Chondrocyte (in vitro differentiated cells): ENCODE results near the gene SRCIN1. TPM values are rescaled to one million over a fixed set of nuclear protein-coding genes. Genes with fewer than 3 reads are reported as not detected.

ENCODE experiments used
- DNase-seq: peaks from one replicate; pipeline ENCODE4 v3.0.0; 2021; ENCODE audit warnings: mixed read lengths, low spot score
- H3K27ac Mint-ChIP-seq: one replicate; pipeline ENCODE4 v1.8.0; 2021; ENCODE audit warnings: mild to moderate bottlenecking, moderate library complexity, mixed read lengths; ENCODE audit not compliant: unreplicated experiment
- H3K27me3 Mint-ChIP-seq: 2 replicates; pipeline ENCODE4 v1.8.0; 2021; ENCODE audit warnings: low read depth, mixed read lengths
- H3K36me3 Mint-ChIP-seq: 2 replicates; pipeline ENCODE4 v1.8.0; 2021; ENCODE audit warnings: low read depth, mixed read lengths
- H3K4me1 Mint-ChIP-seq: 2 replicates; pipeline ENCODE4 v1.8.0; 2021; ENCODE audit warnings: low read depth, mild to moderate bottlenecking, mixed read lengths
- H3K4me3 Mint-ChIP-seq: one replicate; pipeline ENCODE4 v1.8.0; 2021; ENCODE audit warnings: mild to moderate bottlenecking, moderate library complexity, mixed read lengths; ENCODE audit not compliant: unreplicated experiment
- H3K9me3 Mint-ChIP-seq: 2 replicates; pipeline ENCODE4 v1.8.0; 2021; ENCODE audit warnings: low read depth, mixed read lengths
- CTCF ChIP-seq: fragments of 200-600 bp; sonication (generic); IDR thresholded peaks from 2 replicates; pipeline ENCODE4 v1.5.0; 2021; ENCODE audit warnings: antibody characterized with exemption, mild to moderate bottlenecking, moderate library complexity
- total RNA-seq: library from RNA; stranded (reverse); gene quantifications from 3 replicates; pipeline ENCODE4 v1.2.1, GENCODE V29; 2021

SRCIN1 gene
- total RNA-seq, 1 donor from 2014 or later: 0.30 TPM

- Mint-ChIP-seq H3K4me3 (no peak overlapping the region), H3K27me3 (peaks cover 52% of the 10 kb centered on the region), H3K27ac (no peak overlapping the region), H3K4me1 (peaks cover 9% of the 10 kb centered on the region), H3K36me3 (no peaks in the 10 kb centered on the region), H3K9me3 (no peaks in the 10 kb centered on the region)
- no peak for DNase-seq
- no peak for TF ChIP-seq CTCF
Measured at GRCh38 chr17:38599398-38599856, 6.3 kb downstream of the SRCIN1 start.

- H3K27ac Mint-ChIP-seq: no peak overlapping the region
- peaks cover 9% of the 10 kb centered on the region for H3K4me1 Mint-ChIP-seq
- peaks cover 53% of the 10 kb centered on the region for H3K27me3 Mint-ChIP-seq
- no peaks in the 10 kb centered on the region for H3K36me3 Mint-ChIP-seq
- TF ChIP-seq CTCF: no peak
- H3K4me3 Mint-ChIP-seq: no peak overlapping the region
- no peaks in the 10 kb centered on the region for H3K9me3 Mint-ChIP-seq
- no peak for DNase-seq
Measured at GRCh38 chr17:38598995-38599394, 6.8 kb downstream of the SRCIN1 start.

DNA sequence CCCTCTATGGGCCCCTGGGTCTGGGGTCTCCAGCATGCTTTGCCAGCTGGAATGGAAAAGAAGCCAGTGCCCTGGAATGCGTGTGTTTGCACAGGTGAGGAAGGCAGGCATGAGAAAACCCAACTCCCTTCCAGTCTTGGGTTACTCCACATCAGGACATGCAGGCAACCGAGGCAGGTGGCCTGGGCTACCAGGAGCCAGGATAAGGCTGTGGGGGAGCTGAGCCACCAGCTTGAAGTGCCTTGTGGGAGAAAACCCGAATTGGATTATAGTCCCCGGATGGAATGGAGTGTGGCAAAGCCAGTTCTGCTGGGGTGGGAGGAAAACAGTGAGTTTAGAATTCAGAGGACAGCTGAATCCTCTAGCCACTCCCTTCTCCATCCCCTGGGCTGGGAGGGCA, 7.2 kb downstream of the SRCIN1 start:
- Mint-ChIP-seq H3K36me3 (no peaks in the 10 kb centered on the region), H3K27ac (no peak overlapping the region), H3K27me3 (peaks cover 50% of the 10 kb centered on the region), H3K4me1 (peaks cover 9% of the 10 kb centered on the region), H3K9me3 (no peaks in the 10 kb centered on the region), H3K4me3 (no peak overlapping the region)
- DNase-seq: no peak
- TF ChIP-seq CTCF: no peak

DNA sequence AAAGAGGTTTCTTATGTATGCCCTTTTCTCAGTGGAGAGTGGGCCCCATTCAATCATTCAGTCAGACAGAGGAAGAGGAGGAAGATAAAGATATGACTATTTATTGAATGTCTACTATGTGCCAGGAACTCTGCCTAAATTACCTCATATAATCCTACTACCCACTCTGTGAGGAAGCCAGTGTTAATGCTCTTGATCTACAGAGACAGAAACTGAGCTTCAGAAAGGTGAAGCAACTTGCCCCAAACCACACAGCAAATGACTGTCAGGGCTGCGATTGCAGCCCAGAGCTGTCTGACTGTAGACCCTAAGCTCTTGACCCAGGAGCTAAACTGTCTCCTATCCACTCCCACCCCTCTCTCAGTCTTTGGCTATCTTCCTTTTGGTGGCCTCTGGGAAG, 8.4 kb downstream of the SRCIN1 start:
- H3K4me1 Mint-ChIP-seq: peaks cover 5% of the 10 kb centered on the region
- TF ChIP-seq CTCF: no peak
- H3K36me3 Mint-ChIP-seq: no peaks in the 10 kb centered on the region
- H3K4me3 Mint-ChIP-seq: no peak overlapping the region
- peaks cover 56% of the 10 kb centered on the region for H3K27me3 Mint-ChIP-seq
- no peaks in the 10 kb centered on the region for H3K9me3 Mint-ChIP-seq
- no peak overlapping the region for H3K27ac Mint-ChIP-seq
- DNase-seq: no peak

DNA sequence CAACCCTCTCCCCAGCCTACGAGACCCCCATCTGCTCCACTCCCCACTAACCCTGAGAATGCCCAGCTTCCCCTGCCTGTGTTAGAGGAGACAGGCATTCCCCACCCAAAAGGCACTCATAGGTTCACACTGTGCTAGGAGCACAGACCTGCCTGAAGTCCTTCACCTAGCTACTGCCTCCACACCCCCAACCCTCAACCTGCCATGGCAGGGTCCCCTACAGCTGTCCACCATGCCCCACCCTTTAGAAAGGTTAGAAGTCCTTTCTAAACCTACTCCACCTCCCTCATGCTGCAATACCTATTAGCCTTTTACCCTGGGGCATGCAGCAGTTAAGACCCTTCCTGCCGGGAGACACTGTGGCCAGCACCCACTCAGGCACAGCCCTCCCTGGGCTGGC, 9.1 kb downstream of the SRCIN1 start:
- Mint-ChIP-seq H3K4me1 (peaks cover 9% of the 10 kb centered on the region), H3K27ac (no peak overlapping the region), H3K36me3 (no peaks in the 10 kb centered on the region), H3K27me3 (peaks cover 56% of the 10 kb centered on the region), H3K4me3 (no peak overlapping the region), H3K9me3 (no peaks in the 10 kb centered on the region)
- TF ChIP-seq CTCF: no peak
- DNase-seq: no peak
